NCI-H748 treated with DMSO at 0.1 percent for 48 hours (cell line): Measurements from ENCODE around the gene ZMYM5.
"Not testable (repeated sequence)": the region's sequence is repeated elsewhere in the genome, so short reads cannot be mapped to it uniquely, and the experiment has no call there.

ENCODE experiments used
- DNase-seq: peaks from one replicate; lab custom pipeline; 2025; lab: John Stamatoyannopoulos, UW

ZMYM5 gene

GRCh38 chr13:19818223-19818842 is 45.1 kb downstream of the ZMYM5 start:
- no peak for DNase-seq

GRCh38 chr13:19817510-19818158 is 45.8 kb downstream of the ZMYM5 start:
- no peak for DNase-seq

- no peak for DNase-seq
Measured at GRCh38 chr13:19817106-19817505, 46.3 kb downstream of the ZMYM5 start.

- not testable (repeated sequence) for DNase-seq
Measured at GRCh38 chr13:19815842-19816241, 47.6 kb downstream of the ZMYM5 start.

- DNase-seq, result no peak
Measured at GRCh38 chr13:19810996-19811881, 52.2 kb downstream of the ZMYM5 start.

GRCh38 chr13:19810151-19810550 is 53.3 kb downstream of the ZMYM5 start:
- no peak for DNase-seq

GRCh38 chr13:19805765-19806164 is 57.7 kb downstream of the ZMYM5 start:
- no peak for DNase-seq

GRCh38 chr13:19795956-19796355 is 67.5 kb downstream of the ZMYM5 start:
- DNase-seq, result no peak

GRCh38 chr13:19794631-19795030 is 68.8 kb downstream of the ZMYM5 start:
- DNase-seq, result no peak

- no peak for DNase-seq
Measured at GRCh38 chr13:19791953-19792537, 71.4 kb downstream of the ZMYM5 start.

- DNase-seq, result peak; percentile 99
Measured at GRCh38 chr13:19782727-19783682, 80.4 kb downstream of the ZMYM5 start, which contains the start of gene PSPC1. Gene PSPC1 (minus strand): TSS chr13:19782945. CDS start chr13:19782757, 188 bp downstream.

- peak; percentile 74 for DNase-seq
Measured at GRCh38 chr13:19782049-19782726, 81.3 kb downstream of the ZMYM5 start.

GRCh38 chr13:19781526-19781925 is 81.9 kb downstream of the ZMYM5 start:
- no peak for DNase-seq

GRCh38 chr13:19780753-19781418 is 82.6 kb downstream of the ZMYM5 start:
- not testable (repeated sequence) for DNase-seq
